Prostate gland (tissue), 2 donors: ENCODE measurements around the gene PSMA6. TPM values are rescaled to one million over a fixed set of nuclear protein-coding genes. Genes with fewer than 3 reads are reported as not detected.

Experiments used
- DNase-seq: peaks from one replicate; pipeline ENCODE4 v3.0.0-alpha.2; 2019; ENCODE audit warnings: low spot score
- H3K27ac ChIP-seq, 2 donors: fragments of 200-600 bp; sonication (generic); 2 replicates each; pipeline ENCODE4 v1.5.1; 2017 to 2019
- H3K27me3 ChIP-seq: fragments of 200-600 bp; sonication (generic); replicated peaks from 2 replicates; pipeline ENCODE4 v1.5.1; 2019; ENCODE audit not compliant: insufficient read depth
- H3K36me3 ChIP-seq, 2 donors: fragments of 200-600 bp; sonication (generic); 1 replicate in 1 of 2; 2 replicates in 1 of 2; pipeline versions ENCODE4 v1.5.1 to v1.8.1; 2017 to 2019
- H3K4me1 ChIP-seq: fragments of 200-600 bp; sonication (generic); replicated peaks from 2 replicates; pipeline ENCODE4 v1.5.1; 2019
- H3K4me3 ChIP-seq, 2 donors: fragments of 200-600 bp; sonication (generic); 2 replicates each; pipeline ENCODE4 v1.5.1; 2017 to 2019
- H3K9me3 ChIP-seq: fragments of 200-600 bp; sonication (generic); 2 replicates; pipeline ENCODE4 v1.5.1; 2017
- POLR2A ChIP-seq: fragments of 450-650 bp; IDR thresholded peaks from one replicate; pipeline ENCODE4 v1.6.1; 2016; ENCODE audit warnings: antibody characterized with exemption, mild to moderate bottlenecking
- POLR2AphosphoS5 ChIP-seq: sonication (generic); formaldehyde crosslinking; IDR thresholded peaks from one replicate; pipeline ENCODE4 v1.6.1; 2017; ENCODE audit warnings: antibody characterized with exemption
- WGBS: methylation state at CpG from one replicate; pipeline ENCODE4 v1.1.5; 2018; 5-methylcytosine and 5-hydroxymethylcytosine counted together
- intact Hi-C: fragments of 100-400 bp; cut with DNase I; formaldehyde crosslinking; loops from one replicate; pipeline ENCODE4 v1.14.2; 2022
- total RNA-seq, 2 donors: library from RNA; depleted of rRNA; stranded (reverse); fragments of >200 nt; gene quantifications; one replicate each; pipeline ENCODE4 v1.1.0, GENCODE V29; 2016
- TF ChIP-seq, protein P1 (sequence below), 4 experiments: fragments of 200-600 bp in 2 of 4; fragments of 450-650 bp in 2 of 4; sonication (generic) in 2 of 4; IDR thresholded peaks; 1 replicate in 3 of 4; 2 replicates in 1 of 4; pipeline ENCODE4 v1.5.1; 2016 to 2019; ENCODE audit warnings: antibody characterized with exemption in 4 of 4, mild to moderate bottlenecking in 2 of 4, moderate library complexity in 2 of 4

Gene PSMA6
- total RNA-seq, 2 donors from 2014 or later = 84.1 to 181 TPM

GRCh38 chr14:35254736-35255135 lies 37.4 kb upstream of the PSMA6 start:
- Histone ChIP-seq H3K27me3 (no peaks in the 10 kb centered on the region), H3K27ac (no peak overlapping the region), H3K4me1 (no peaks in the 10 kb centered on the region), H3K9me3 (no peaks in the 10 kb centered on the region), H3K36me3 (no peaks in the 10 kb centered on the region), H3K4me3 (no peak overlapping the region)
- no peak for DNase-seq
- TF ChIP-seq, protein P1, sequence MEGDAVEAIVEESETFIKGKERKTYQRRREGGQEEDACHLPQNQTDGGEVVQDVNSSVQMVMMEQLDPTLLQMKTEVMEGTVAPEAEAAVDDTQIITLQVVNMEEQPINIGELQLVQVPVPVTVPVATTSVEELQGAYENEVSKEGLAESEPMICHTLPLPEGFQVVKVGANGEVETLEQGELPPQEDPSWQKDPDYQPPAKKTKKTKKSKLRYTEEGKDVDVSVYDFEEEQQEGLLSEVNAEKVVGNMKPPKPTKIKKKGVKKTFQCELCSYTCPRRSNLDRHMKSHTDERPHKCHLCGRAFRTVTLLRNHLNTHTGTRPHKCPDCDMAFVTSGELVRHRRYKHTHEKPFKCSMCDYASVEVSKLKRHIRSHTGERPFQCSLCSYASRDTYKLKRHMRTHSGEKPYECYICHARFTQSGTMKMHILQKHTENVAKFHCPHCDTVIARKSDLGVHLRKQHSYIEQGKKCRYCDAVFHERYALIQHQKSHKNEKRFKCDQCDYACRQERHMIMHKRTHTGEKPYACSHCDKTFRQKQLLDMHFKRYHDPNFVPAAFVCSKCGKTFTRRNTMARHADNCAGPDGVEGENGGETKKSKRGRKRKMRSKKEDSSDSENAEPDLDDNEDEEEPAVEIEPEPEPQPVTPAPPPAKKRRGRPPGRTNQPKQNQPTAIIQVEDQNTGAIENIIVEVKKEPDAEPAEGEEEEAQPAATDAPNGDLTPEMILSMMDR (IDR thresholded peaks at IDR 0.05) = no peak
- TF ChIP-seq POLR2A = no peak
- no peak for TF ChIP-seq POLR2AphosphoS5
- intact Hi-C loops = no loop called here
- 68% methylated on average over 2 of the region's 2 CpGs for WGBS

DNA sequence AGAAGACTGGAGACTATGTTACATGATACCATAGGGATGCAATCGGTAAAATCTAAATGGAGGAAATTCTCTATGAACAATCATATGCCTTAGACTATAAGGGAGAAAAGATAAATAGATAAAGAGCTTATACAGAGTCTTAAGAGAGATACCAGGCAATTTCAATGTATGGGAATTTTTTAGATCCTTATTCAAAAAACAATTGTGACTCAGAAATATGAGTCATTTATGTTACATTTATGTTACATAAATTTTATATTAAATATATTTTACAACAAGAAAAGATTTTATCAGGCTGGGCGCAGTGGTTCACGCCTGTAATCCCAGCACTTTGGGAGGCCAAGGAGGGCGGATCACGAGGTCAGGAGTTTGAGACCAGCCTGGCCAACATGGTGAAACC lies 36.5 kb upstream of the PSMA6 start:
- intact Hi-C loops = no loop called here
- WGBS = 97% methylated on average over 5 of the region's 5 CpGs
- no peaks in the 10 kb centered on the region for H3K4me1 ChIP-seq
- no peaks in the 10 kb centered on the region for H3K9me3 ChIP-seq
- H3K27ac ChIP-seq = no peak overlapping the region
- no peak for DNase-seq
- H3K27me3 ChIP-seq = no peaks in the 10 kb centered on the region
- no peak overlapping the region for H3K4me3 ChIP-seq
- H3K36me3 ChIP-seq = no peaks in the 10 kb centered on the region
- TF ChIP-seq POLR2A = no peak
- TF ChIP-seq, protein P1 (IDR thresholded peaks at IDR 0.05) = no peak
- TF ChIP-seq POLR2AphosphoS5 = no peak

GRCh38 chr14:35257809-35258208 lies 34.4 kb upstream of the PSMA6 start:
- H3K4me3 ChIP-seq = no peak overlapping the region
- intact Hi-C loops = no loop called here
- H3K27ac ChIP-seq = no peak overlapping the region
- no peaks in the 10 kb centered on the region for H3K36me3 ChIP-seq
- TF ChIP-seq, protein P1 (IDR thresholded peaks at IDR 0.05) = no peak
- TF ChIP-seq POLR2A (no peak), POLR2AphosphoS5 (no peak)
- no peaks in the 10 kb centered on the region for H3K27me3 ChIP-seq
- no peaks in the 10 kb centered on the region for H3K9me3 ChIP-seq
- 67% methylated on average over 1 of the region's 1 CpG for WGBS
- DNase-seq = no peak
- no peaks in the 10 kb centered on the region for H3K4me1 ChIP-seq

- TF ChIP-seq, protein P1 (IDR thresholded peaks at IDR 0.05) = no peak
- TF ChIP-seq POLR2AphosphoS5 (no peak), POLR2A (no peak)
- H3K27me3 ChIP-seq = no peaks in the 10 kb centered on the region
- DNase-seq = no peak
These were observed 33.8 kb upstream of the PSMA6 start for GRCh38 chr14:35258420-35258819.

DNA sequence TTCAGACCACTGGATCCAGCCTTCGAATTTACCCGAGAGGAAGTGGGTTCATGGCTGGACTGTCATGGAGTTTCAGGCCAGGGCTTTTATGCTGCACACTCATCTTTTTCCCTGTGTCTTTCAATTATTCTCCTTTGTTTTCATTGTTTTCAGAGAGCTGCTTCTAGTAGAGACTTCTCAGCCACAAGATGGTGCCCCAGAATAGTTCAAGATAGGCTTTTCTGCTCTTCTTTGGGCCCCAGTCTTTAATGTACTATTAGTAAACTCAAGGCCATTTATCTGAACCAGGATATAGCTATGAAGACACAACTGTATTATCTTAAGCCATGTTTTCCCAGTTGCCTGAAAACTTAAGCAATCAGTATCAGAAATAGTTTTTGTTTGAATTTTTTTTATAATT lies 30.4 kb upstream of the PSMA6 start:
- no peak overlapping the region for H3K4me3 ChIP-seq
- no peak overlapping the region for H3K27ac ChIP-seq
- no peaks in the 10 kb centered on the region for H3K36me3 ChIP-seq
- H3K27me3 ChIP-seq = no peaks in the 10 kb centered on the region
- intact Hi-C loops = no loop called here
- WGBS = 96% methylated on average over 2 of the region's 2 CpGs
- no peaks in the 10 kb centered on the region for H3K4me1 ChIP-seq
- TF ChIP-seq, protein P1 (IDR thresholded peaks at IDR 0.05) = peak in 1 of 4 experiments; percentile 17
- no peak for TF ChIP-seq POLR2A
- H3K9me3 ChIP-seq = no peaks in the 10 kb centered on the region
- no peak for DNase-seq

More at GRCh38 chr14:35258420-35258819, 33.8 kb upstream of the PSMA6 start:
- intact Hi-C loops = no loop called here
- Histone ChIP-seq H3K27ac (no peak overlapping the region), H3K4me3 (no peak overlapping the region), H3K36me3 (no peaks in the 10 kb centered on the region), H3K9me3 (no peaks in the 10 kb centered on the region), H3K4me1 (no peaks in the 10 kb centered on the region)
- WGBS = 90% methylated on average over 6 of the region's 6 CpGs
